Neural cell (in vitro differentiated cells): ENCODE data around the gene PLEKHD1. TPM values are rescaled to one million over a fixed set of nuclear protein-coding genes. Genes with fewer than 3 reads are reported as not detected.

Experiments used
- H2AFZ ChIP-seq: fragments of 200-600, 300-800 bp; sonication (generic), shearing (Covaris generic); 2 replicates; pipeline ENCODE4 v1.6.0; 2014; ENCODE audit warnings: low read depth, mild to moderate bottlenecking, antibody characterized with exemption, low read length, moderate library complexity
- H3F3A ChIP-seq: fragments of 200-600 bp; shearing (Covaris generic); 2 replicates; pipeline ENCODE4 v1.6.1; 2016; ENCODE audit warnings: mild to moderate bottlenecking, moderate library complexity, mixed read lengths, antibody characterized with exemption, low read length; ENCODE audit not compliant: insufficient read depth, poor library complexity, severe bottlenecking
- H3K27ac ChIP-seq: fragments of 200-600, 300-800 bp; sonication (generic), shearing (Covaris generic); 2 replicates; pipeline ENCODE4 v1.5.1; 2014; ENCODE audit warnings: mild to moderate bottlenecking, low read length, moderate library complexity
- H3K27me3 ChIP-seq: fragments of 300-800, 200-600 bp; sonication (generic), shearing (Covaris generic); 2 replicates; pipeline ENCODE4 v1.6.0; 2014; ENCODE audit warnings: mild to moderate bottlenecking, low read depth, low read length, moderate library complexity; ENCODE audit not compliant: insufficient read depth
- H3K36me3 ChIP-seq: fragments of 300-800, 200-600 bp; sonication (generic), shearing (Covaris generic); 2 replicates; pipeline ENCODE4 v1.5.1; 2014; ENCODE audit warnings: mild to moderate bottlenecking, antibody characterized with exemption, low read length, moderate library complexity; ENCODE audit not compliant: insufficient read depth
- H3K4me2 ChIP-seq: fragments of 300-800, 200-600 bp; sonication (generic), shearing (Covaris generic); 2 replicates; pipeline ENCODE4 v1.6.0; 2014; ENCODE audit warnings: mild to moderate bottlenecking, low read length
- H3K4me3 ChIP-seq: fragments of 300-800, 200-600 bp; sonication (generic), shearing (Covaris generic); 2 replicates; pipeline ENCODE4 v1.5.1; 2014; ENCODE audit warnings: mild to moderate bottlenecking, low read length, moderate library complexity
- H3K79me2 ChIP-seq: fragments of 200-600 bp; shearing (Covaris generic); replicated peaks from 2 replicates; pipeline ENCODE4 v1.6.0; 2014; ENCODE audit warnings: mild to moderate bottlenecking, low read length, moderate library complexity; ENCODE audit not compliant: insufficient read depth
- H3K9ac ChIP-seq: fragments of 300-800, 200-600 bp; sonication (generic), shearing (Covaris generic); 2 replicates; pipeline ENCODE4 v1.6.1; 2016; ENCODE audit warnings: mild to moderate bottlenecking, low read length, mixed read lengths
- H3K9me2 ChIP-seq: fragments of 200-600 bp; shearing (Covaris generic); 2 replicates; pipeline ENCODE4 v1.6.1; 2016; ENCODE audit warnings: mild to moderate bottlenecking, low read length, mixed read lengths; ENCODE audit not compliant: insufficient read depth
- H3K9me3 ChIP-seq: fragments of 200-600, 300-800 bp; sonication (generic), shearing (Covaris generic); 2 replicates; pipeline ENCODE4 v1.6.1; 2016; ENCODE audit warnings: mild to moderate bottlenecking, mixed run types, low read length, moderate library complexity, mixed read lengths
- H4K20me1 ChIP-seq: fragments of 200-600 bp; shearing (Covaris generic); 2 replicates; pipeline ENCODE4 v1.6.1; 2016; ENCODE audit warnings: mild to moderate bottlenecking, mixed run types; ENCODE audit not compliant: insufficient read depth
- EP300 ChIP-seq: fragments of 450-650 bp; conservative IDR thresholded peaks from 2 replicates; pipeline ENCODE4 v1.6.1; 2014; ENCODE audit warnings: antibody characterized with exemption, mild to moderate bottlenecking, moderate library complexity; ENCODE audit not compliant: poor library complexity, severe bottlenecking
- EZH2 ChIP-seq: fragments of 200-600, 300-800 bp; shearing (Covaris generic), sonication (generic); IDR thresholded peaks from 2 replicates; pipeline ENCODE4 v1.6.1; 2014; ENCODE audit warnings: antibody characterized with exemption, low read length, borderline replicate concordance, mild to moderate bottlenecking; ENCODE audit not compliant: insufficient read depth, poor library complexity, severe bottlenecking
- MXI1 ChIP-seq: fragments of 450-650 bp; conservative IDR thresholded peaks from 2 replicates; pipeline ENCODE4 v1.6.1; 2014; ENCODE audit warnings: antibody characterized with exemption, mild to moderate bottlenecking; ENCODE audit not compliant: poor library complexity, severe bottlenecking
- POLR2AphosphoS5 ChIP-seq: IDR thresholded peaks from 2 replicates; pipeline ENCODE4 v1.6.1; 2012
- RAD21 ChIP-seq: fragments of 450-650 bp; conservative IDR thresholded peaks from 2 replicates; pipeline ENCODE4 v1.6.1; 2014; ENCODE audit warnings: antibody characterized with exemption, mild to moderate bottlenecking, moderate library complexity
- SMC3 ChIP-seq: fragments of 450-650 bp; conservative IDR thresholded peaks from 2 replicates; pipeline ENCODE4 v1.6.1; 2014; ENCODE audit warnings: antibody characterized with exemption, mild to moderate bottlenecking, moderate library complexity; ENCODE audit not compliant: poor library complexity
- TAF1 ChIP-seq: IDR thresholded peaks from 2 replicates; pipeline ENCODE4 v1.6.1; 2012; ENCODE audit warnings: low read depth
- polyA plus RNA-seq: library from polyadenylated mRNA; depleted of rRNA; stranded (reverse); fragments of >200 nt; gene quantifications from 2 replicates; pipeline ENCODE4 v1.2.3, GENCODE V29; 2014
- TF ChIP-seq, protein P1 (sequence below): fragments of 450-650 bp; IDR thresholded peaks from 2 replicates; pipeline ENCODE4 v1.5.1; 2014; ENCODE audit warnings: antibody characterized with exemption, mild to moderate bottlenecking, moderate library complexity; ENCODE audit not compliant: poor library complexity, severe bottlenecking
- TF ChIP-seq, protein P2 (sequence below): IDR thresholded peaks from 2 replicates; pipeline ENCODE4 v1.6.1; 2012; ENCODE audit warnings: borderline replicate concordance

Gene PLEKHD1
- polyA plus RNA-seq, 1 donor from 2014 or later = 0.52 TPM

DNA sequence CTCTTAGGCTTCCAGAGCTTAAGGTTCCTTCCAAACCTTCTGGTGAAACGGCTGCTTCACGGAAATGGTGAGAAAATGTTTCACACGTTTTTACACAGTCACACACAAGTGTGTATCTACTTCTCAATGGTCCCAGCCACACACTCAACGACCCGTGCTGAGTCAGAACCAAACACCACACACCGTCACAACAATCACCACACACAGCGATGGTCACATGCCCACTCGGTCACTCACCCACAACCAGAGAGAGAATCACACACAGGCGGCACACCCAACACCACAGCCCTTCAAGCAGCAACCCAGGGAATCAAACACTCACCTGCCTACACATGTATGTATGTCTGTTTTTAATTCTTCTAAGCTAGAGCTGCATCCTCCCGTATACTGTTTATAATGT is 12.6 kb upstream of the PLEKHD1 start:
- Histone ChIP-seq H3K27me3 (no peaks in the 10 kb centered on the region), H3K4me3 (no peak overlapping the region), H3K36me3 (no peaks in the 10 kb centered on the region), H3K79me2 (no peaks in the 10 kb centered on the region), H4K20me1 (no peaks in the 10 kb centered on the region), H3F3A (no peaks in the 10 kb centered on the region), H3K27ac (no peak overlapping the region), H3K9me3 (no peaks in the 10 kb centered on the region), H3K9me2 (no peaks in the 10 kb centered on the region), H3K4me2 (no peak overlapping the region), H2AFZ (no peak overlapping the region), H3K9ac (no peak overlapping the region)
- TF ChIP-seq, protein P1, sequence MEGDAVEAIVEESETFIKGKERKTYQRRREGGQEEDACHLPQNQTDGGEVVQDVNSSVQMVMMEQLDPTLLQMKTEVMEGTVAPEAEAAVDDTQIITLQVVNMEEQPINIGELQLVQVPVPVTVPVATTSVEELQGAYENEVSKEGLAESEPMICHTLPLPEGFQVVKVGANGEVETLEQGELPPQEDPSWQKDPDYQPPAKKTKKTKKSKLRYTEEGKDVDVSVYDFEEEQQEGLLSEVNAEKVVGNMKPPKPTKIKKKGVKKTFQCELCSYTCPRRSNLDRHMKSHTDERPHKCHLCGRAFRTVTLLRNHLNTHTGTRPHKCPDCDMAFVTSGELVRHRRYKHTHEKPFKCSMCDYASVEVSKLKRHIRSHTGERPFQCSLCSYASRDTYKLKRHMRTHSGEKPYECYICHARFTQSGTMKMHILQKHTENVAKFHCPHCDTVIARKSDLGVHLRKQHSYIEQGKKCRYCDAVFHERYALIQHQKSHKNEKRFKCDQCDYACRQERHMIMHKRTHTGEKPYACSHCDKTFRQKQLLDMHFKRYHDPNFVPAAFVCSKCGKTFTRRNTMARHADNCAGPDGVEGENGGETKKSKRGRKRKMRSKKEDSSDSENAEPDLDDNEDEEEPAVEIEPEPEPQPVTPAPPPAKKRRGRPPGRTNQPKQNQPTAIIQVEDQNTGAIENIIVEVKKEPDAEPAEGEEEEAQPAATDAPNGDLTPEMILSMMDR = no peak
- TF ChIP-seq POLR2AphosphoS5 = no peak

DNA sequence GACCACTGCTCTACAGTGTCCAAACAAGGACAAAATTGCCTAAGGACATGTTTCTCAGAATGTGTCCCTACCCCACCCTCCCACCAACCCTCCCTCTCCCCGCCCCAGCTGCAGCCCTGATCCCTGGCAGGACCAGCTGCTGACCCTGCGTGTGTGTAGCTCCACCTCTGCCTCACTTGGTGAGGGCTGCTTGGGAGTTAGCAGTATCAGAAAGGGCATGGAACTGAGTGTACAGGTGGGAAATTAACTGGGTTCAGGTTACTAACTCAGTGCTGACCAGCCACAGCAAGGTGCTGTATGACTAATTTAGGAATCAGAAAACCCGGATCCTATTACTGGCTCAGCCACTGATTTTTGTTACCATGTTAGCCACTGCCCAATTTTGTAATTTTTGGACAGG is 11.3 kb upstream of the PLEKHD1 start:
- Histone ChIP-seq H3K9me2 (no peaks in the 10 kb centered on the region), H3K27ac (no peak overlapping the region), H3K4me2 (no peak overlapping the region), H3K79me2 (no peaks in the 10 kb centered on the region), H3K27me3 (no peaks in the 10 kb centered on the region), H3K36me3 (no peaks in the 10 kb centered on the region), H4K20me1 (no peaks in the 10 kb centered on the region), H3K4me3 (no peak overlapping the region), H3K9me3 (no peaks in the 10 kb centered on the region), H3F3A (no peaks in the 10 kb centered on the region), H2AFZ (no peak overlapping the region), H3K9ac (no peak overlapping the region)
- no peak for TF ChIP-seq RAD21
- TF ChIP-seq, protein P2, sequence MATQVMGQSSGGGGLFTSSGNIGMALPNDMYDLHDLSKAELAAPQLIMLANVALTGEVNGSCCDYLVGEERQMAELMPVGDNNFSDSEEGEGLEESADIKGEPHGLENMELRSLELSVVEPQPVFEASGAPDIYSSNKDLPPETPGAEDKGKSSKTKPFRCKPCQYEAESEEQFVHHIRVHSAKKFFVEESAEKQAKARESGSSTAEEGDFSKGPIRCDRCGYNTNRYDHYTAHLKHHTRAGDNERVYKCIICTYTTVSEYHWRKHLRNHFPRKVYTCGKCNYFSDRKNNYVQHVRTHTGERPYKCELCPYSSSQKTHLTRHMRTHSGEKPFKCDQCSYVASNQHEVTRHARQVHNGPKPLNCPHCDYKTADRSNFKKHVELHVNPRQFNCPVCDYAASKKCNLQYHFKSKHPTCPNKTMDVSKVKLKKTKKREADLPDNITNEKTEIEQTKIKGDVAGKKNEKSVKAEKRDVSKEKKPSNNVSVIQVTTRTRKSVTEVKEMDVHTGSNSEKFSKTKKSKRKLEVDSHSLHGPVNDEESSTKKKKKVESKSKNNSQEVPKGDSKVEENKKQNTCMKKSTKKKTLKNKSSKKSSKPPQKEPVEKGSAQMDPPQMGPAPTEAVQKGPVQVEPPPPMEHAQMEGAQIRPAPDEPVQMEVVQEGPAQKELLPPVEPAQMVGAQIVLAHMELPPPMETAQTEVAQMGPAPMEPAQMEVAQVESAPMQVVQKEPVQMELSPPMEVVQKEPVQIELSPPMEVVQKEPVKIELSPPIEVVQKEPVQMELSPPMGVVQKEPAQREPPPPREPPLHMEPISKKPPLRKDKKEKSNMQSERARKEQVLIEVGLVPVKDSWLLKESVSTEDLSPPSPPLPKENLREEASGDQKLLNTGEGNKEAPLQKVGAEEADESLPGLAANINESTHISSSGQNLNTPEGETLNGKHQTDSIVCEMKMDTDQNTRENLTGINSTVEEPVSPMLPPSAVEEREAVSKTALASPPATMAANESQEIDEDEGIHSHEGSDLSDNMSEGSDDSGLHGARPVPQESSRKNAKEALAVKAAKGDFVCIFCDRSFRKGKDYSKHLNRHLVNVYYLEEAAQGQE = no peak
- no peak for TF ChIP-seq SMC3
- no peak for TF ChIP-seq TAF1
- TF ChIP-seq EP300 = no peak
- TF ChIP-seq MXI1 = no peak
- no peak for TF ChIP-seq EZH2
- TF ChIP-seq, protein P1 = no peak
- no peak for TF ChIP-seq POLR2AphosphoS5
